Measurements from ENCODE around the gene ERBB4.

The ERBB4 gene

DNA sequence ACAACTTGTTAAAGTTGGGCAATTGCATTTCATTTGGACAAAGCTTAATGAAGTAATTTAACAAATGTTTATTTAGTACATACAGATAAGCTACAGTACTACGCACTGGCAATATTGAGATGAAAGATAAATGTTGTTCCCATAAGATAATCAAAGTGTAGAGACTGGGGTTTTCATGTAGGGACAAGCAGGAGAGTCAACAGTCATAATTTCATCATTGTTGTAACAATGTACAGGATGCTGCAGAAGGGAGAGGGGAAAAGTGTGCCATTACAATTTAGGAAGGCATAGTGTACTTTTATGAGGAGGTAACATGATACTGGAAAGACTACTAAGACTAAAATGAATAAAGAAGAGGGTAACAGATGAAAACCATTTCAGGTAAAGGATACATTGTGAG, 441.6 kb downstream of the ERBB4 start:
- peaks cover 8 to 11% of the 10 kb centered on the region in 2 donors for H3K9me3 Mint-ChIP-seq
- ATAC-seq (replicated peaks) (no peak), DNase-seq (no peak)
- H3K27me3 Mint-ChIP-seq: no peaks in the 10 kb centered on the region
- H3K36me3 Mint-ChIP-seq (ENCODE audit: insufficient read depth): no peaks in the 10 kb centered on the region
- H3K4me3 Mint-ChIP-seq: no peak overlapping the region
- no peaks in the 10 kb centered on the region for H3K4me1 Mint-ChIP-seq (ENCODE audit: low read depth in 2 of 2)
- no peak overlapping the region for H3K27ac Mint-ChIP-seq

DNA sequence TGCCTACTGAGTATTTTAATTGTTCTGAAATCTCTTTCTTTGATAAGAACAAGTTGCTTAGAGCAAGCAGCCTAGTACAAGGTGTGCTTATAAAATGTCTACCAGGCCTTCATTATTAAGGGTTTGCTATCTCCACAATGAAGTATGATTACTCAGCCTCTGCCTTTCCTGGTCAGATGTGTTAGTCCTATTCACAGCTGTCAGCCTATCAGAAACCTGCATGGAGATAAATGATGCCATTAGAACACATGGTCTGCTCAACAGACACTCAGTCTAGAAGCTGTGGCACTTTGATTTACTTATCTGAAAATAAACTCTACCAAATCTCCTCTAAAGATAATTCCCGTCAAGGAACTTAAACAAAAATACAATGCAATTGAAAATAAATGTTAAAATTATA, 448.7 kb downstream of the ERBB4 start:
- H3K9me3 Mint-ChIP-seq: peaks cover 0 to 3% of the 10 kb centered on the region in 2 donors
- no peaks in the 10 kb centered on the region for H3K4me1 Mint-ChIP-seq (ENCODE audit: low read depth in 2 of 2)
- no peaks in the 10 kb centered on the region for H3K27me3 Mint-ChIP-seq
- no peaks in the 10 kb centered on the region for H3K36me3 Mint-ChIP-seq (ENCODE audit: insufficient read depth)
- no peak overlapping the region for H3K27ac Mint-ChIP-seq
- no peak for DNase-seq
- ATAC-seq (replicated peaks): no peak
- no peak overlapping the region for H3K4me3 Mint-ChIP-seq

DNA sequence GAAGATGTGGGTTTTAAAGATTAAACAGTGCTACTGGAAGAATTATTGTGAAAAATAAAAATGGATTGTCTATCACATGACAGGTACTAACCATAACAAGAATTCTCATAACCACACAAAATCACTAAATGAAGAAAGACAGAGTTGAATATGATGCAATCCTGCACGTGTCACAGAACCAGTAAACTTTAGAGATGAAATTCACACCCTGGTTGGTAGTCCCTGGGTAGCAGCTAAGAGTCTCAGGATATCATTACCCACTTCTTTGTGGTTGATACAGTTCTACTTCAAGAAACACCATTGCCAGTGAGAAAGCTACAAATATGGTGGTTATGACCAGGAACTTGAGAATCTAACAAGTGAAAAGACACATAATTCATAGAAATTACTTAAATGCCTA, 450.2 kb downstream of the ERBB4 start:
- ATAC-seq (replicated peaks) (peak; percentile 26), DNase-seq (no peak)
- H3K36me3 Mint-ChIP-seq (ENCODE audit: insufficient read depth): no peaks in the 10 kb centered on the region
- no peaks in the 10 kb centered on the region for H3K27me3 Mint-ChIP-seq
- H3K9me3 Mint-ChIP-seq: peaks cover 0 to 3% of the 10 kb centered on the region in 2 donors
- no peak overlapping the region for H3K4me3 Mint-ChIP-seq
- H3K27ac Mint-ChIP-seq: no peak overlapping the region
- H3K4me1 Mint-ChIP-seq (ENCODE audit: low read depth in 2 of 2): no peaks in the 10 kb centered on the region

DNA sequence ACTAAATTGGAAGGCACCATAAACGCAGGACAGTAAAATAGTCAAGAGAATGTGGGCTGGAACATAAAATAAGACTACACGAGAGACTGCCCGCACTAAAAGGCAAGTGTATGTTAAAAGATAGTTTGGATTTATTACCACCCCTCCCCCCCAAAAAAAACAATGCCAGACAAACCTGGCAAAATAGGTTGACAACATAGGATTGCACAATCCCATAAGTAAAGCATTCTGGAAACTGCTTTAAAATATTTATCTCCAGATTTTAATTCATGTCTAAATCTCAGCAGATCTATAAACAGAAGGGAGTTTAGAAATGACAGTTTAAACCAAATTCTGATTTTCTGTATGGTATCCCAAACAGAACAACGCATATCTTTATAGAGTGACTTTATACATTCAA, 455.1 kb downstream of the ERBB4 start:
- no peaks in the 10 kb centered on the region for H3K27me3 Mint-ChIP-seq
- no peaks in the 10 kb centered on the region for H3K36me3 Mint-ChIP-seq (ENCODE audit: insufficient read depth)
- DNase-seq: no peak
- no peaks in the 10 kb centered on the region for H3K4me1 Mint-ChIP-seq (ENCODE audit: low read depth in 2 of 2)
- H3K9me3 Mint-ChIP-seq: peaks cover 0 to 3% of the 10 kb centered on the region in 2 donors
- no peak overlapping the region for H3K4me3 Mint-ChIP-seq
- H3K27ac Mint-ChIP-seq: no peak overlapping the region
- no peak for ATAC-seq (replicated peaks)

DNA sequence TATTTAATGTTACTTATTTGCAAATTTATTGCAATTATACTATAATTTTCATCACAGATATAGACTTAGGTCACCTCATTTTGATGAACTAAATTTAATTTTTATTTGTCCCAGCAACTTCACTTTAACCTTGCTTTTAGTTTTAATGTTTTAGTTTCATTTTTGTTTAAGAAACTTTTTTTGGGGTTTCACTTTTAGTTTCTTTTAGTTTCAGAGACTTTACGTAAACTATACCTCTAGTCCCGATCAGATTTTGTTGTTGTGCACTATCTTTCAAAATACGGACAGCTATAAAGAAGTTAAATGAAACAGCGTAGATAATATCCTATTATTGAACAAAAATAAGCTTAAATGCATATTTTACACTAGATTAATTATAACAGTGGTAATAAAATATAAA, 460.5 kb downstream of the ERBB4 start:
- H3K4me1 Mint-ChIP-seq (ENCODE audit: low read depth in 2 of 2): no peaks in the 10 kb centered on the region
- H3K9me3 Mint-ChIP-seq: peaks cover 1 to 5% of the 10 kb centered on the region in 2 donors
- no peak for DNase-seq
- H3K27me3 Mint-ChIP-seq: no peaks in the 10 kb centered on the region
- no peaks in the 10 kb centered on the region for H3K36me3 Mint-ChIP-seq (ENCODE audit: insufficient read depth)
- H3K27ac Mint-ChIP-seq: no peak overlapping the region
- no peak overlapping the region for H3K4me3 Mint-ChIP-seq
- no peak for ATAC-seq (replicated peaks)

DNA sequence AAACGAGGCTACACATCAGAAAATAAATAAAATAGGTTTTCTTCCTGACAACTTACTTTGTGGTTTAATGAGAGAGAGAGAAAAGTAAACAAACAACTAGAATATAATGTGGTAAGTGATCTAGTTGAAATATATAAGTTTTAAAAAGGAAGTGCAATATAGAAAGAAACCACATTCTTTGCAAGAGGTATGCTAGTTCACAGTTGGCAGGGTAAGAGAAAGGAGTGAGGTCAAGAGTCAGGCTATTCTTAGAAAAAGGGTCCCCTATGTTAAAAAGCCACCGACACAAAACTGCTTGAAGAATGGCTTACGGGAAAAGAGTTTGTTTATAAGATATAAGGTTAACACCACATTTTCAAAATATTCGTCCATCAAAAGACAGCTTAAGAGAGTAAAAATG, 462.1 kb downstream of the ERBB4 start:
- DNase-seq (no peak), ATAC-seq (replicated peaks) (no peak)
- no peak overlapping the region for H3K4me3 Mint-ChIP-seq
- H3K9me3 Mint-ChIP-seq: peaks cover 7 to 12% of the 10 kb centered on the region in 2 donors
- H3K36me3 Mint-ChIP-seq (ENCODE audit: insufficient read depth): no peaks in the 10 kb centered on the region
- H3K4me1 Mint-ChIP-seq (ENCODE audit: low read depth in 2 of 2): no peaks in the 10 kb centered on the region
- no peaks in the 10 kb centered on the region for H3K27me3 Mint-ChIP-seq
- no peak overlapping the region for H3K27ac Mint-ChIP-seq

DNA sequence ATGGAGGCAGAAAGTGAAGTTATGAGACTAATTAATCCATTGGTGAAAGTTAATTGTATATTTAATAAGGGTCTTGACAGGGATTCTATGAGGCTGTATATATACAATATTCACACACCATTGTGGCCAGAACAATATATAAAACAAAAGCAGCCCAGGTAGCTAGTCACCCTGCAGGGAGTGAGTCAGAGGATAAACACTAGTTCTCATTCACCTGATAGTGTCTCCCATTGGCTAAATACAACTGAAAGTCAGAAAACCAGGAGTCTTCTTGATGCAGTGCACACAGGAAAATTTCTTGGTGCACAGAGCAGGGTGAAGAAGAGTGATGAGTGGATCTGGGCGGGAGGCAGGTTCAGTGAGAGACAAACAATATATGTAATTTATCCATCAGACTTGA, 465.2 kb downstream of the ERBB4 start:
- ATAC-seq (replicated peaks): no peak
- Mint-ChIP-seq H3K36me3 (ENCODE audit: insufficient read depth) (no peaks in the 10 kb centered on the region), H3K4me3 (no peak overlapping the region)

DNA sequence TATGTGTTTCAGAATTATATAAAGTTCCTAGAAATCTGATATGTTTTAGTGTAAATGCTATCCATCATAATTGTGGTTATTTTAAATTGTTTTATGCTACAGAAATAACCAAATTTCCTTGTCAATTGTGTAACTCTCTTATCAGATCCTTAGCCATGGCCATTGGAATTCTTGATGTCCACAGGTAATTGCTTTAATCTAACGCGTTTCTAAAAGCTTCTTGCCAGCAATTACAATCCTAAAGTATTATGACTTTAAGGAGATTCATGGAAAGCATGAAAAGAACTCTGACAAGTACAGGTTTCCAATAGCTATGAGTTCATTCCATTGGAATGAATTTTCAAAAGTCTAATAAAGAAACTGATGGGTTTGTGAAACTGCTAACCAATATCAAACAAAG, 472.1 kb downstream of the ERBB4 start:
- no peak for DNase-seq
- no peaks in the 10 kb centered on the region for H3K36me3 Mint-ChIP-seq (ENCODE audit: insufficient read depth)
- no peaks in the 10 kb centered on the region for H3K27me3 Mint-ChIP-seq
- H3K4me1 Mint-ChIP-seq (ENCODE audit: low read depth in 2 of 2): no peaks in the 10 kb centered on the region
- ATAC-seq (replicated peaks): no peak
- no peak overlapping the region for H3K27ac Mint-ChIP-seq
- H3K4me3 Mint-ChIP-seq: no peak overlapping the region
- H3K9me3 Mint-ChIP-seq: peaks cover 0 to 6% of the 10 kb centered on the region in 2 donors

More for the DNA sequence above, 465.2 kb downstream of the ERBB4 start:
- H3K27ac Mint-ChIP-seq: no peak overlapping the region
- peaks cover 7 to 10% of the 10 kb centered on the region in 2 donors for H3K9me3 Mint-ChIP-seq
- no peaks in the 10 kb centered on the region for H3K27me3 Mint-ChIP-seq
- H3K4me1 Mint-ChIP-seq (ENCODE audit: low read depth in 2 of 2): no peaks in the 10 kb centered on the region
- no peak for DNase-seq

DNA sequence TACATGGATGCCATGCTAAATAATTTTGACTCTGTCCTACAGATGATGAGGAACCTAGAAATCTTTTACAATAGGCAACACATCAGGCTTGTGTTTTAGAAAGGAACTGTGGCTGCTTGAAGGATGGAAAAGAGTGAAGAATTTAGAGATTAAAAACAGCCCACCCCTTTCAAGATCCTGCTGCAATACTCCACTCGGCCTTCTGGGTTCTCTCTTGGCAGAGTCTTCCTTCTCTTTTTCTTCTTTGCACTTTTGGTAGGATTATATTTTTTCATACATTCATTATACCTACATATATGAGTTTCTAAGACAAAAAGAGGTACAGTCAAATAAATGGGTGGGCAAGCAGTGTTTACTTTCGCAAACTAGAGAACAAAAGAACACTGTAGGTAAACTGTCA, 474.3 kb downstream of the ERBB4 start:
- Mint-ChIP-seq H3K4me3 (no peak overlapping the region), H3K27ac (no peak overlapping the region), H3K9me3 (peaks cover 0 to 6% of the 10 kb centered on the region in 2 donors), H3K27me3 (no peaks in the 10 kb centered on the region), H3K36me3 (ENCODE audit: insufficient read depth) (no peaks in the 10 kb centered on the region), H3K4me1 (ENCODE audit: low read depth in 2 of 2) (no peaks in the 10 kb centered on the region)
- ATAC-seq (replicated peaks) (no peak), DNase-seq (no peak)

DNA sequence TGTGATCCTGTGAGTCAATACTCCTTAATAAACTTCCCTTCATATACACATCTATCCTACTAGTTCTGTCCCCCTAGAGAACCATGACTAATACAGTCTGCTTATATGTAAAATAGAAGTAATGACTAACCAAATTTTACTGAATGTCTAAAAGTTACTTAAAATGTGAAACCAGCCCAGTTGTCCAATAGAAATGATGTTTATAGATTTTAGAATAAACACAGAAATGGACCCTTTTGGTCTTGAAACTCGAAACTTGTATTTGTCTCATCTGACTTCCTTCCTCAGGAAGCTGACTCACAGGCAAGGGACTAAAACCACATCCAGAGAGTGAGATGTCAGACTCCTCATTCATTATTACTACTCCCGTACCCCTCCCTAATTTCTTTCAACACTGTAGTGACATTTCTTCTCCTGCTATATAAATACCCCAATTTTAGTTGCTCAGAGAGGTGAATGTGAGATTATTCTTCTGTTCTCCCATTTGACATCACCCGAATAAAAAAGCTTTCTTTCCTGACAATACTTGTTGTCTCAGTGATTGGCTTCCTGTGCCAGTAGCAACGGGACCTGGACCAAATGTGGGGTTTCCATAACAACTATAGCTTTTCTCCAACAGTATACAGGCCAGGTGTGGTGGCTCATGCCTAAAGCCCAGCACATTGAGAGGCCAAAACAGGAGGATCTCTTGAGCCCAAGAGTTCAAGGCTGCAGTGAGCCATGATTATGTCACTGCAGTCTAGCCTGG, 486.0 kb downstream of the ERBB4 start:
- Mint-ChIP-seq H3K27me3 (no peaks in the 10 kb centered on the region), H3K27ac (no peak overlapping the region)
- ATAC-seq (replicated peaks): peak; percentile 51

DNA sequence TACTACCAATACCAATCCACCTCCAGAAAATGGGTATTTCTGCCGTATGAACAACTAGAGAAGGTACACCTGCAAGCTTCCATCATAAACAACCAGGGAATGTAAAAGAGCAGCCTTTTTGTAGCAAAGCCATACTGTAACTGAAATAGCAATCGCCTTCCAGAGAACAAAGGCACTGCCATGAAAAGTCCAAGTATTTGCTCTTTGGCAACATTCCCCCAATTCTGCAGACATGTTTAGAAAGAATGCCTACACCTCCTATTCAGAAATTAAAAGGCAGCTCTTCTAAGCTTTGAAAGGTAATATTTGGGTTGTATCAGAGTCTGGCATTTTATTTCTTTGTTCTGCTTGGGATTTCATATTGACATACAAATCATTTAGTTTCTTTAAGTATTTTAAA, 487.7 kb downstream of the ERBB4 start:
- no peak for ATAC-seq (replicated peaks)
- no peaks in the 10 kb centered on the region for H3K27me3 Mint-ChIP-seq
- no peak for DNase-seq
- H3K36me3 Mint-ChIP-seq (ENCODE audit: insufficient read depth): no peaks in the 10 kb centered on the region
- H3K4me3 Mint-ChIP-seq: no peak overlapping the region
- no peak overlapping the region for H3K27ac Mint-ChIP-seq
- H3K4me1 Mint-ChIP-seq (ENCODE audit: low read depth in 2 of 2): peaks cover 0 to 2% of the 10 kb centered on the region in 2 donors
- H3K9me3 Mint-ChIP-seq: peaks cover 11 to 35% of the 10 kb centered on the region in 2 donors

More for the DNA sequence above, 486.0 kb downstream of the ERBB4 start:
- Mint-ChIP-seq H3K36me3 (ENCODE audit: insufficient read depth) (no peaks in the 10 kb centered on the region), H3K4me1 (ENCODE audit: low read depth in 2 of 2) (peaks cover 0 to 2% of the 10 kb centered on the region in 2 donors), H3K9me3 (peaks cover 14 to 48% of the 10 kb centered on the region in 2 donors), H3K4me3 (no peak overlapping the region)
- DNase-seq: no peak

DNA sequence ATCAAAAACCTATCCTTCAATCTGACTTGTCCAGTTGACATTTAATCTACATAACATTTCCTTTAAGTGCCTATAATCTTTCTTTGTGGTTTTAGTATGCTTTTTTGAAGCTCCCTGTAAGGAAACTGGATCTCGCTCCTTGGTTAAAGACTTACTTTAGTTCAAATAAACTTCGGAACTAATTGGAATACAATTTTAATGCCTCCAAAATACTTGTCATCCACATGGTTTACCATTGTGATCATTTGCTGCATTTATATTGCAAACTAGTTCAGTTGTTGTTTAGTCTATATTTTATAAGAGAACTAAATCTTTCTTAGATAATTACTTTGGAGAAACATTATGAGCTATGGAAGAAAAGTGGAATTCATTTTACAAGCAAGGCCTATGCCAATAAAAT, 496.0 kb downstream of the ERBB4 start:
- no peak for DNase-seq
- no peak for ATAC-seq (replicated peaks)
- H3K27ac Mint-ChIP-seq: no peak overlapping the region
- no peaks in the 10 kb centered on the region for H3K36me3 Mint-ChIP-seq (ENCODE audit: insufficient read depth)
- no peaks in the 10 kb centered on the region for H3K27me3 Mint-ChIP-seq
- no peak overlapping the region for H3K4me3 Mint-ChIP-seq
- peaks cover 2 to 8% of the 10 kb centered on the region in 2 donors for H3K9me3 Mint-ChIP-seq
- H3K4me1 Mint-ChIP-seq (ENCODE audit: low read depth in 2 of 2): no peaks in the 10 kb centered on the region

DNA sequence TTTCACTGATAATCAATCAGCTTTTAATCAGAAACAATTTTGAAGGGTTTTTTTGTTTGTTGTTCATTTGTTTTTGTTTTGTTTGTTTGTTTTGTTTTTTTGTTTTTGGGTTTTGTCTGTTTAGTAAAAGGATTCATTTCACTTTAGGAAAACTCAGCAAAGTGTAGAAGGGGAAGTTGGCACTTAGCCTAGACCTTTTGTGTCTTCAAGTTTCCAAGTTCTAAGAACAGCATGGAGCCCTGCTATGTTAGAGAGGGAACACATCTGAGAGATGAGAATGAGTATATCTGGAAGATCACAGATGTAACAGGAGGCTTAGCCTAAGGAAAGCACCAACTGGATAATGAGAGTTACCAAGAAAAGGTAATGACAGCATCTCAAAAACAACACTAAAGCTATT, 501.5 kb downstream of the ERBB4 start:
- DNase-seq (no peak), ATAC-seq (replicated peaks) (no peak)
- Mint-ChIP-seq H3K36me3 (ENCODE audit: insufficient read depth) (no peaks in the 10 kb centered on the region), H3K9me3 (peaks cover 8% of the 10 kb centered on the region in 2 donors), H3K27me3 (no peaks in the 10 kb centered on the region), H3K4me3 (no peak overlapping the region), H3K27ac (no peak overlapping the region), H3K4me1 (ENCODE audit: low read depth in 2 of 2) (no peaks in the 10 kb centered on the region)

DNA sequence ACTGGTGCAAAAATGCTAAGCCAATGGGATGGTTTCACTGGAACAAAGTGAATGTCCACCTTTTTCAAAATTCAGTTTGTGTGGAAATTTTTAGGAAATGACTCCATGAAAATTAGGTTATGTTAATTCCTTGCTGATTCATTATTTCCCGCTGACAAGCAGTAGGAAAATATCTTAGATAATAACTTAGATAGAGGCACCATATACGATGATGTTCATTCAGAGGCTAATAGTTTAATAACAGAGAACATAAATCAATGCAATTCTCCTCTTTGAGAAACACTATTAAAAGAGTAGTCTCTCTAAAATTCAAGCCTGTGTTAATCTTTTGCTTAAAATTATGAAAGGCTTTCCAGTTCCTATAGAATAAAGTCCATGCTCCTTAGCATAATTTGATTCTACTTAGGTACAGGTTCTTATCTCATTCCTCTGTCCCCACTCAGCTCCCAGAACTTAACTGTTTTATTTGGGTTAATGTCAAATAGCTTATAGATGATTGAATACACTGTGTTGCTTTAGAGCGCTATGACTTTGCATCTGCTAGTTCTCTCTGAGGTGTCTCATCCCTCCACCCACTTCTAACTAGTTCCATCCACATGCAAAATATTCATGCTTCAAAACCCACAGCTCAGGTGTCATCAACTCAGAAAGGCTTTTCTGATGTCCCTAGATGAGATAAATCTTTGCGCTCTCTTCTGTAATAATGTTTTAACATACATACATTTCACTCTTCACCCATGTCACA, 503.6 kb downstream of the ERBB4 start:
- Mint-ChIP-seq H3K4me1 (ENCODE audit: low read depth in 2 of 2) (no peaks in the 10 kb centered on the region), H3K27me3 (no peaks in the 10 kb centered on the region), H3K4me3 (no peak overlapping the region), H3K9me3 (peaks cover 0 to 13% of the 10 kb centered on the region in 2 donors), H3K27ac (no peak overlapping the region), H3K36me3 (ENCODE audit: insufficient read depth) (no peaks in the 10 kb centered on the region)
- DNase-seq (no peak), ATAC-seq (replicated peaks) (no peak)
